NCI-H187 (cell line): Measurements from ENCODE around the gene AAMDC.
"Not testable (repeated sequence)": the region's sequence is repeated elsewhere in the genome, so short reads cannot be mapped to it uniquely, and the experiment has no call there.

ENCODE experiments used
- DNase-seq, 2 experiments: peaks; one replicate each; lab custom pipeline; 2025; lab: John Stamatoyannopoulos, UW

AAMDC gene

DNA sequence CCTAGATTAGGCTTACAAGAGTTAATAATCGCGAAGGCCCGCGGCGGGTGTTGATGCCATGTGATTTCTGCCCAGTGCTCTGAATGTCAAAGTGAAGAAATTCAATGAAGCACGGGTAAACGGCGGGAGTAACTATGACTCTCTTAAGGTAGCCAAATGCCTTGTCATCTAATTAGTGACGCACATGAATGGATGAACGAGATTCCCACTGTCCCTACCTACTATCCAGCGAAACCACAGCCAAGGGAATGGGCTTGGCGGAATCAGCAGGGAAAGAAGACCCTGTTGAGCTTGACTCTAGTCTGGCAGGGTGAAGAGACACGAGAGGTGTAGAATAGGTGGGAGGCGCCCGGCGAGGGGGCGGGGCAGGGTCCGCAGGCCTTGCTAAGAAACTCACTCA is 65.5 kb downstream of the AAMDC start:
- DNase-seq = no peak

DNA sequence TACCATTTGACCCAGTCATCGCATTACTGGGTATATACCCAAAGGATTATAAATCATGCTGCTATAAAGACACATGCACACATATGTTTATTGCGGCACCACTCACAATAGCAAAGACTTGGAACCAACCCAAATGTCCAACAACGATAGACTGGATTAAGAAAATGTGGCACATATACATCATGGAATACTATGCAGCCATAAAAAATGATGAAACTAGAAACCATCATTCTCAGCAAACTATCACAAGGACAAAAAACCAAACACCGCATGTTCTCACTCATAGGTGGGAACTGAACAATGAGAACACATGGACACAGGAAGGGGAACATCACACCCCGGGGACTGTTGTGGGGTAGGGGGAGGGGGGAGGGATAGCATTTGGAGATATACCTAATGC is 68.1 kb downstream of the AAMDC start:
- DNase-seq = not testable (repeated sequence)

DNA sequence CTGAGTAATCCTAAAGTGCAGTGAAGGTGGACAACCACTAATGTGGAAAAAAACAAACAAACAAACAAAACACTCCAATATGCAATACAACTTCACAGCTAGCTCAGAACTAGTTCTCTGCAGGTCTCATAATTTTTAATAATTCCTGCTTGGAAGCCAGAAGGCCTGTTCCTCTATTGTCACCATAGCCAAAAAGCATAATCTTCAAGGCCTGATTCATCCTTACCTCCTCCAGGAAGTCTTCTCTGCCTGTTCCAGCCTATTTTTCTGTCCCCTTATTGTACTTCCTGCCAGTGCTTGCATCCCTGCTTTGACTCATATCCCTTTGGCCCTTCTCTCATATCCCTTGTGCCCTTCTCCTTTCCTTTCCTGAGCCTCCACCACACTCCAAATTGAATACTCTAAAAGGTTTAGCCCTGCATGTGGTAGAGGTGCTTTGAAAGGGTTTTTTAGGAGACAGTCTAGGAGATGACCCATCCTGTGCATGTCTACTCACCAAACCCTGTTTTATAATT is 69.2 kb downstream of the AAMDC start:
- not testable (repeated sequence) for DNase-seq

DNA sequence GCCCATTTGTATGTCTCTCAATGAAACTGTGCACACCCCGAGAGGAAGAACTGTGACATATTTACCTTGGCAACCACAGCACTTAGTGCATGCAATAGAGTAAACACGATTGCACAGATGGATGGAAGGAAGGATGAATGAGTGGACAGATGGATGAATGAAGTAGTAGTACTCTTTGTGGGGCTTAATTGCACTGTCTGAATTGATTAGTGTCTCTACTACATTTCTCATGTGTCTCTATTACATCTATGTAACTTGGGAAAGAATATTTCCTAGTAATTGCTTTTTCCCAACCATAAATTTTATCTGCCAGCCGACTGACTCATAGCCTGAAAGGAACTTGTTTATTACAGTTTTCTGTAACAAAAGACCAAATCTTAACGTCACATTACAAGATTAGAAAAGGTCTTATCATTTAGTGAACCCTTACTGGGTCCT is 69.7 kb downstream of the AAMDC start:
- DNase-seq = not testable (repeated sequence)

DNA sequence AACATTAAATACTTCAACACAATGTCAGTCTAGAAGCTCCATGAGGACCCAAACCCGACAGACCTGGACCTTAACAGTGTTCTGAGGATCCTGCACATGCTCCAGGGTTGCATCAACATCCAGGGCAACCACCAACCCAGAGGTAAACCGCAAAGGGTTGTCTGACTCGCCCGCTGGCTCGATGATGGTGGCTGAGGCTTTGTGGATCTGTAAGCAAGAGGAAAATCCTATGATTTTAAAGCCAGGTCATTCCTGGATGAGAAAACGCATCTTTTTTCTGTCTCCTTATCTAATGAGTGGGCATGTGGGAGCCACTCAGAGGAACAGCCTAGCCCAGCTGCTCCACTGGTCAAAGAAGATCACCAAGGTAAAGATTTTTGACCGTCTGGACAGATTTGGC is 70.3 kb downstream of the AAMDC start:
- DNase-seq = not testable (repeated sequence)

DNA sequence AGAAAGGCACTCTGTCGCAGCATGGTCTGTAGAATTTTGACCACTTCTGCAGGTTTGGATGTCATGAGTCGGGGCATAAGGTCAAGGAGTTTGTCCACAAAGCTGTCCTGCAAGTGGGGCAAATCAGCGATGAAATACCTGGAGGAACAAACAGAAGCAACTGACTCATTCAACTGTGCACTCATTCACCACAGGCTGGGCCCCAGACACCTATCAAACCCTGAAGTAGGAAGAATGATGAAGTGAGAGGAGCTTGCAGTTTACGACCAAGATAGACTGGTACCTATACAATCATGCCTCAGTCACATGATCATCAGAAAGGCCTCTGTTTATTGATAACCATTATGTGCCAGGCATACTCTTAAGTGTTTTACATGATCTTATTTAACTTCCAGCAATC is 70.8 kb downstream of the AAMDC start:
- not testable (repeated sequence) for DNase-seq

DNA sequence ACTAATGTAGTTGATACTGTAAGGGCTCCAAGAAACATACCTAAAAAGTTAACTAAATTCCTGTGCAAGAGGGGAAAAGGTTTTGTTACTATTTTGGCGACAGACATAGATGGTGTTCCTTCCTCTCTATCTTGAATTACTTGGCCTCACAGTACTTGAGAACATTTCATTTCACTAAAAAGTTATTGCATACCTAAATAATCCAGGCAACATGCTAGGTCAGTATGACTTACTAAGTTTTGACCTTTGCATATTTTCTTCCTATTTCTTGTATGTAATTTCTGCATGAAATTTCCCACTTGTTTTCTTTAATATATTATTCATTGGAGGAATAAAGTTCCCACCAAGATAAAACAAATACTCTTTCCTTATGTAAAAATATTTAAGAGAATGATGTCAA is 74.0 kb downstream of the AAMDC start:
- not testable (repeated sequence) for DNase-seq

DNA sequence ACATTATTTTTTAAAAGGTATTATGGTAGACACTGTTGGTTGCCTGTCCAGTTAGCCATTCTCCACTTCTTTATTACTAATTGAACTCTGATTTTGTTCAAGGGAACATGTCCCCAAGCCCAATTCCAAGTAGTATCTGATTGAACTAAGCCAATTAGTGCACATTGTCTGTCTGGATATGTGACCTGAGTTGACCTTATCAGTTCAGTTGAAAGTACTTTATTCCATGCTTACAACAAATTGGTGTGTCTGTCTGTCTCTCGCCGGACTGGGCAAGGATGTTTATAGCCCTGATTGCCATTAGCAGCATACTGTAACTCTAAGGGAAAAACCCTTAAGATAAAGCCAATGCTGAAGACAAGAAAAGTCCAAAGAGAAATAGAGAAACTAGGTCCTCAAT is 87.9 kb downstream of the AAMDC start:
- no peak for DNase-seq

DNA sequence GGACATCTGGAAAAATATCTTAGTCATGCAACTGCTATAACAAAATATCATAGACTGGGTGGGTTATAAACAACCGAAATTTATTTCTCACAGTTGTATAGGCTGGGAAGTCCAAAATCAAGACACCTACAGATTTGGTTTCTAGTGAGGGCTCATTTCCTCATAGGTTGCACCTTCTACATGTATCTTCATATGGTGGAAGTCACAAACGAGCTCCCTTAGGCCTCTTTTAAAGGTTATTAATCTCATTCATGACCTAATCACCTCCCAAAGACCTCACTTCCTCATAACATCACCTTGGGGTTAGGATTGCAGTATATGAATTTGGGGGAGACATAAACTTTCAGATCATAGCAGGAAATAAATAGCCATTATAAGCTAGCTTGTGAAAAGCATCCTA is 88.3 kb downstream of the AAMDC start:
- no peak for DNase-seq

DNA sequence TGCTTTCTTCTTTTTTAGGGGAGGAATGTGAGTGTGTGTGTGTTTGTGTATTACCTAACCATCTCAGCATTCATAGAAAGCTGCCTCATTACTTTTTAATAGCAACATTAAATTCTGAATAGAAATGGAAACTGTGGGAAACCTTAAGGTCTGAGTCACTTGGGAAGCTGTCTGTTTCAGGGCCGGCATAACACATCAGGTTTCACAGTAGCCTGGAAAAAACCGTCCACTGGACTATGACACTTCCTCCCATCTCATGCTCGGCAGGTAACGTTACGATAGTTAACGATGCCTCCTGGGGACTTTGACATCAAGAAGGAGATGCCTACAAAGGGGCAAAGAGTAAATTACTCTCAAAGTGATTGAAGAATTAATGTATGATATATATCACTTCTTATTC is 89.9 kb downstream of the AAMDC start:
- not testable (repeated sequence) for DNase-seq

DNA sequence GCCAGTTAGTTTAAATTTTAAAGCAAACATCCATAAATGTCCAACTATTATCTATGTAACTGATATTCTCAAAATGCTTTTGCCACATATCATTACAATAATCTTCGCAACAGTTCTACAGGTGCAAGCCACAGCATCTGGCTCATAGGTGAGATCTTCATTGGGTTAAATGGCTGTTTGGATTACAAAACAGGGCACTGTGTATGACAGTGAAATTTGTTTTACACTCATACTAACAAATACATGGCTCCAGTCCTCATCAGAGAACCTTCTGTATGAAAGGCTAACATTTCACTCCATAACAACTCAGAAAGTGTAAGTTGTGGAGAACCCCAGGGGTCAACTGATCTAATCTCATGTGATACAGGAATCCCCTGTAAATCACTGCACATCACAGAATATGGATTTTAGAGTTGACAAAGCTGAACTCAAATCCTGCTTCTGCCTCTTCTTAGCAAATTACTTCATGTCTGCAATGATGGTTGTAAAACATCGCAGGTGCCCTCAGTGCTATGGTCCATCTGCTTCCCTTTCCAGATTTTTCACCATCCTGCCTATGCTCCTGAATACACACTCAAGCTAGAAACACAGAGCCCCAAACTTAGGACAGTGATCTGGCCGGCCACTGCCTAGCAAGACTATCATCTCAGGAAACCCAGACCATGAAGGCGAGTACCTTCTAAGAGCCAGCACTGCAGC is 92.8 kb downstream of the AAMDC start:
- DNase-seq = not testable (repeated sequence)

DNA sequence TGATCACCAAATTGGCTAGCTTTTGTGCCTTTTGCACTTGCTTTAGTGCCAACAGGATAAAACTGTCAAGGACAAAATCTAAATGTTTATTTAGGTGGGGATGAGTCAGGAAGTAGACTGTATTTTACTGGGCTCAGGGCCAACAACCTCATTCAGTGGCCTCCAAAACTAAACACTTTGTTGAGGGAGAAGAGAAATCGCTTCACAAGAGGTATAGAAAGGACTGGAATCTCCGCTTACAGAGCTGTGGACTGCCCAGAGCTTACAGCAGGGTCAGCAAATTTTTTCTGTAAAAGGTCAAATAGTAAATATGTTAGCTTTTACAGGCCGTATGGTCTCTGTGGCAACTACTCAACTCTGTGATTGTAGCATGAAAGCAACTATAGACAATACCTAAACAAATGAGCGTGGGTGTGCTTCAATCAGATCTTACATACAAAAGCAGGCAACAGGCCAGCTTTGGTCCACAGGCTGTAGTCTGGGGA is 93.4 kb downstream of the AAMDC start:
- DNase-seq = not testable (repeated sequence)

DNA sequence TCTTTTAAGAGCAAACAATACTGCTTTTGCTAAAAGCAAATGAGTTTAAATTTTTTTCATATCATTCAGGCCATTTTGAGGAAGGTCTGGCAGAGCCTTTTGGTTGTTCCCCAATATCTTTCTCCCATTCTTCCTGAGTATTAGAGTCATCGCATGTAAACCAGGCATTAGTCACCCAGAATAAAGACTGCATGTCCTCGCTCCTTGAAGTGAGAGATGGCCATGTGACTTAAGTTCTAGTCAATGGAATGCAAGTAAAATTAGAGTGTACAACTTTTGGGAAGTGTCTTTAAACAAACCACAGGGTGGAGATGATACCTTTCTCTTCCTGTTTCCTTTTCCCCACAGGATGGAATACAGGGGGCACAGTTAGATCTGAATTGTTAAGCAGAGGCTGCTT is 96.8 kb downstream of the AAMDC start:
- DNase-seq = not testable (repeated sequence)
